SKM-1 (cell line): Measurements from ENCODE around the gene EMID1.

Experiments used
- DNase-seq: peaks from one replicate; lab custom pipeline; 2025; ENCODE audit not compliant: unreplicated experiment; lab: John Stamatoyannopoulos, UW

Gene EMID1

DNA sequence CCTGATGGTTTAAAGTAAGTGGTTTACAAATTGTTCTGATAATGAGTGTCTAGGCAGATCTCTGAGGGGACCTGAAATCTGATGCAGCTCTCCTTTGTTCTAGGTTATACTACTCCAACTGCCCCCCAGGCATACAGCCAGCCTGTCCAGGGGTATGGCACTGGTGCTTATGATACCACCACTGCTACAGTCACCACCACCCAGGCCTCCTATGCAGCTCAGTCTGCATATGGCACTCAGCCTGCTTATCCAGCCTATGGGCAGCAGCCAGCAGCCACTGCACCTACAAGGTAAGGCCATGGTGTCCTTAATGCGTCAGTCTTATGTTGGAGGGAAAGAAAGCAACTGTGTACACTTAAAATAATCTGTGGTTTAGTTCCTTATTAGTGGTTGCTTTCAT is 72.2 kb downstream of the EMID1 start:
- DNase-seq = no peak

DNA sequence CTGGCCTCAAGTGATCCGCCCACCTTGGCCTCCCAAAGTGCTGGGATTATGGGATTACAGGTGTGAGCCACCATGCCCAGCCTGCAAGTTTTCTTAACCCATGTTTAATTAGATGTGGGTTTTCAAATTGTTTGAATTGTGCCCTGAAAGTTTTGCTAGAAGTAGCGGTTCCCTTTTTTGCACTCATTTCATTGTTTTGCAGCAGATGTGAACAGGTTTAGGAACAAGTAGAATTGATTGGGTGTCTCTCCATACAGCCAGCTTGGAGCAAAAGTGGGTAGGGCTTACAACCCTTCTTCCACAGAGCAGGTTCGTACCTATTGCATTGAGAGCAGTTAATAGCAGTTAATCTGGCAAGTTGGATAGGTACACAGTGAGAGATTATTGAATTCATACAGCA is 78.5 kb downstream of the EMID1 start:
- DNase-seq = no peak

DNA sequence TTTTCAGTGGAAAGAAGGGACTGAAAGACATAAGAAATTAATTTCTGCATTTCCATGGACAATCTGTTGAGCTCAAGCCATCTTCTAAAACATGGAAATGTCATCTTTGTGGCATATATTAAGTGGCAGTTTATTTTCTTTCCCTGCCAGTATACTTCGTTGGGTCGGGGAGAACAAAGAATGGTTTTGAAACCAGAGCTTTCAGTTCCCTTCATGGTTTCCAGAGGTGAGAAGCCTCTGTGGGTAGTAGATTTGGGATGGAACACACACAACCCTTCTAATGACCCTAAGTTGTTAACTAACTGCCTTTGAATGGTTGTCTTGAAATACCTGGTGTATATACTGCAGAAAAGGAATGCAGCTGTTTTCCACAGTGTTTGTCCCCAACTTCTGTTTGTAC is 83.1 kb downstream of the EMID1 start:
- no peak for DNase-seq

DNA sequence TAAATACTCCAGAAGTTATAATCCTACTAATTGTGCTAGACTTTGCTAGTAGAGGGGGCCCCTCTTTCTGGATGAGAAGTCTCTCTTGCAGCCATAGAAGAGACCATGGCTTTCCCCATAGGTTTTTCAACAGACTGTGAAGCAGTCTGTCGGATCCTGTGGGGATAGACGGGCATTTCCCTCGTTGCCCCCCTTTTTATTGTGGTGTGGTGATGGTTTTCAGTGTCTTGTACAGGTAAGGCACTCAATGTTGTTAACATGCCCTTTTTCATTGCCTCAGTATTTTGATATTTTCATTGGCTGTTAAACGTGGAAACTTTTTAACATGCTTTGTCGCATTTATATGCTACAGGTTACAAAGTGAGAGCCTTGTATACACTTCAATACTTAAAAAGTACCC is 84.4 kb downstream of the EMID1 start:
- DNase-seq = no peak

DNA sequence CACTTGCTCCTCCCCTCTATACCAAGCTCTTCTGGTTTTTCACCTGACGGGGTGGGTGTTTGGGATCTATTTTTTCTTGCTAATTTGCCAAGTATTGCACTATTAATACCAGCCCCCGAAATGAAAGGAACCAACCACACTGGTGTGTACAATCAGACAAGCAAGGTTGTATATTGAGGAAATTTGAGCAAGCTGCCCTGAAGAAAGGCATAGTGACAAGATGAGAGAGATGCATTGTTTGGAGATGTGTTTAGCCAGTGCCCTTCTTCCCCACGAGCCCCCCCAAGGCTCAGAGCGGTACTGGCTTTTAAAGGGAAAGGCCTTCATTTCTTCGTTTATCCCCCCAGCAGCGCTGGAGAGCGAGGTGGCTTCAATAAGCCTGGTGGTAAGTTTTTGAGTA is 85.5 kb downstream of the EMID1 start:
- no peak for DNase-seq

DNA sequence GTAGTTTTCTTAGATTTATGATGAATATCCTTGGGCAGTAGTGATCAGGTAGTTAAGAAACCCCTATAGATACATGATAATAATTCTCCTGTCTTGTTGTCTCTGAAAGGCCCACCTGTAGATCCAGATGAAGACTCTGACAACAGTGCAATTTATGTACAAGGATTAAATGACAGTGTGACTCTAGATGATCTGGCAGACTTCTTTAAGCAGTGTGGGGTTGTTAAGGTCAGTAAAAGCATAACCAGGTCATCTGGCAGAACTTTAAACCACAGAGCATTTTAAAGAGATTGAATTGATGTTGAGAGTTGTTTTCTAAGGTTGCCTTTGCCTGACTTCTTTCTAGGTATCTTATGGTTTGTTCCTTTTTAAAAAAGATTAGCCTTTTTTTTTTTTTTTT is 86.7 kb downstream of the EMID1 start:
- DNase-seq = no peak

DNA sequence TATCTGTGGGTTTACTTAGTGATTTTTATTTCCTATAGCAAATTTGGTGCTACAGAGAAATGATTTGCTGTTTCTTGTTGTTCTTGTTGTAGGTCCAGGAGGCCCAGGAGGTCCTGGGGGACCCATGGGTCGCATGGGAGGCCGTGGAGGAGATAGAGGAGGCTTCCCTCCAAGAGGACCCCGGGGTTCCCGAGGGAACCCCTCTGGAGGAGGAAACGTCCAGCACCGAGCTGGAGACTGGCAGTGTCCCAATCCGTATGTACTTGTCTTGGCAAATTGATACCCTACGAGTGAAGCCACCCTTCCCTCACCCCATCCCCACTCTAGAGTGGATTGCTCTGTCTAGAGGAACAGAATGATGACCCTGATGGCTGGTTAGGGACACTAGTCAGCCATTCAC is 92.9 kb downstream of the EMID1 start:
- DNase-seq = no peak

DNA sequence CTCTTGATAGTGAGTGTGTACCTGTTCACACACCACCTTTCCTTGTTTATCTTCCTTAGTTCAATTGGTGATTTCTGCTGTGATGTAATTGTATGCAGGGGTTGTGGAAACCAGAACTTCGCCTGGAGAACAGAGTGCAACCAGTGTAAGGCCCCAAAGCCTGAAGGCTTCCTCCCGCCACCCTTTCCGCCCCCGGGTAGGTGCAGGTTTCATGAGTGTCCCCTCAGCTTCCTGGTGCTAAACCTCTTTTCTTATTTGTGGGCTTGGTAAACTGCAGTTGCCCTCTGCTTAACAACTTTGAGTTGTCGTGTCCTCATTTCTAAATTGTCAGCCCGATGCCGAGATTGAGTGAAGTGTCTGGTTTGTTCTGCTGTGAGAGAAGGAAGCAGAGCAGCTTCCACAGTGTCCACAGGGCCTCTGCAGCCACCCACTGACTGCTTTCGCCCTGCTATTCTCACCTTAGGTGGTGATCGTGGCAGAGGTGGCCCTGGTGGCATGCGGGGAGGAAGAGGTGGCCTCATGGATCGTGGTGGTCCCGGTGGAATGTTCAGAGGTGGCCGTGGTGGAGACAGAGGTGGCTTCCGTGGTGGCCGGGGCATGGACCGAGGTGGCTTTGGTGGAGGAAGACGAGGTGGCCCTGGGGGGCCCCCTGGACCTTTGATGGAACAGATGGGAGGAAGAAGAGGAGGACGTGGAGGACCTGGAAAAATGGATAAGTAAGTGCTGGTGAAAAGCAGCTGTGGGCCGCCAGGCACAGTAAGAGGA is 93.6 kb downstream of the EMID1 start:
- no peak for DNase-seq

DNA sequence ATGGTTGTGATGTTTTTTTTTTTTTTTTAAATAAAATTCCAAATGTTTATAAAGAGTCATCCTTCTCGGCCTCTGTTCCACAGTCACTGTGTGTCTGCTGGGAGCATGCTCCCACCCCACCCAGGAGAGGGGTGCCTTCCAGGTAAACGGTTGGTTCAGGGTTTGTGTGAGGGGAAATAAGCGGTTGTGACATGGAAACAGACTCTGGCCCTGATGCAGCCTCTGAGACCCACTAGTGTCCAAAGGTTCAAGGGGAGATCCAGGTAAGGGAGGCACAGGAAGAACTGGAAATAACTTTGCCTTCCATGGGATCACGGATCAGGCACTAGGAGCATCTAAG is 94.7 kb downstream of the EMID1 start:
- no peak for DNase-seq

DNA sequence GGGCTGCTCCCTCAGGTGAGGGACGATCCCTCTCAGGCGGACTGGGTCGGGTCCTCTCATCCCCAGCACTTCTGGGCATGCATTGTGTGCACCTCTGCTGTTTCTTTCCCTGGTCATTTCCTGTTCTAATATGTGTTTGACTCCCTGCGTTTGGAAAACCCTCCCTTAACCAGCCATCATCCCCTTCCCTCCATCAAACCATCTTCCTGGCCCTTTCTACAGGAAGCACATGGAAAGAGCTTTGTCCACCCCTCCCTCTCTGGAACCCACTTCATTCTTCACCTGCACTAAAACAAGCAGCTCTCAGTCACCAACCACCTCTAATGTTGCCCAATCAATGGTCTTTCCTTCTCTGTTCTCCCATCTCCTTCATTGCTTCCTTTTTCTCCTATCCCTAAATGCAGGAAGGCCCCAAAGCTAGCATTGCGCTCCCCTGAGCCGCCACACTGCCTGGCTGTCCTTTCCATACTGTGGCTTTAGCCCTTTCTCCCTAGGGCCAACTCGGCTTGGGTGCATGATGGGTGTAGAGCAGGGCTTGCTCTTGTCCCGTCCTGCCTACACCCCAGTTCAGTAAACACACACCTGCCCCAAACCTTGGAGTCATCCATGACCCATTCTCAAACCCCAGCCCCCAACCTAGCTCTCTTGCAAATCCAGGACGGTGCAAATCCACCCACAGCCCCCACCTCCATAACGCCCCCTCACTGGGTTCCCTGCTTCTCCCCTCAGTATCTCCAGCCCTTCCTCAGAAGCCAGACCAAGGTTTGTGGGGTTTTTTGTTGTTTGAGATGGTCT is 95.3 kb downstream of the EMID1 start:
- no peak for DNase-seq

DNA sequence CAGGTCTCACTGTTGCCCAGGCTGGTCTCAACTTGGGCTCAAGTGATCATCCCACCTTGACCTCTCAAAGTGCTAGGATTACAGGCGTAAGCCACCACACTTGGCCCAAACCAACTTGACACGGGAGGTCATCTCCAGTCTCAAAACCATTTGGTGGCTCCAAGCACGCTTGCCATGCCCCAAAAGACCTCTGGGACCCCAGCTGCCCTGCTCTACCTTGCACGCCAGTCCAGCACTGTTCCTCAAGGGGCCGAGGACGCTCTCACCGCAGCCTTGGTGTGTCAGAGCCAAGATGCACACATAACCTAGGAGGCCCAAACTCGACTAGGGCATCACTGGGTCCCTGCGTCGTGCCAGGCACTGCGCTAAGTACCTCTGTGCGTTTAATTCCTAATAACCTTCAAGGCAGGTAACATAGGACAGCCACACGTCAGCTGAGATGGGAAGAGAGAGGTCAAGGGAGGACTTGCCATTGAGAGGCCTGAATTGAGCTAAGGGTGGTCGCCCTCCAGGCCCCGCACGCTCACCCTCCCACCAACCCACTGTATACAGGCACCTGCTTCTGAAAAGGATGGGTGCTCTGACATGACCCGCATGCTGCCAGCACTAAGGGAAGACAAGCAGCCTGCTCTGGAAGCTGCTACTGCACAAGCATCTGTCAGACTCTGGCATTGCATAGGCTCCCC is 96.2 kb downstream of the EMID1 start:
- no peak for DNase-seq

DNA sequence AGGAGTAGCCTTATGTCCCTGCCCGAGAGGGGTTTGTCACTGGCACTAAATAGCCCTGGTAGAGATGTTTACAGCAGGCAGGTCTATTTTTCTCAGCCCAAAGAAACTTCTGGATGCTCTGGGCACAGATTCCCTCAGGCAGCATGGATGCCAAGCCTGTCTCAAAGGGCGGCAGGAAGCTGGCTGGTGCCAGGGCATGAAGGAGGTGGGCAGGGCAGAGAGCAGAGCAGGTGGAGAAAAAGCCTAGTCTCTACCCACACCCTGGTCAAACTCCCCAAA is 96.6 kb downstream of the EMID1 start:
- no peak for DNase-seq

DNA sequence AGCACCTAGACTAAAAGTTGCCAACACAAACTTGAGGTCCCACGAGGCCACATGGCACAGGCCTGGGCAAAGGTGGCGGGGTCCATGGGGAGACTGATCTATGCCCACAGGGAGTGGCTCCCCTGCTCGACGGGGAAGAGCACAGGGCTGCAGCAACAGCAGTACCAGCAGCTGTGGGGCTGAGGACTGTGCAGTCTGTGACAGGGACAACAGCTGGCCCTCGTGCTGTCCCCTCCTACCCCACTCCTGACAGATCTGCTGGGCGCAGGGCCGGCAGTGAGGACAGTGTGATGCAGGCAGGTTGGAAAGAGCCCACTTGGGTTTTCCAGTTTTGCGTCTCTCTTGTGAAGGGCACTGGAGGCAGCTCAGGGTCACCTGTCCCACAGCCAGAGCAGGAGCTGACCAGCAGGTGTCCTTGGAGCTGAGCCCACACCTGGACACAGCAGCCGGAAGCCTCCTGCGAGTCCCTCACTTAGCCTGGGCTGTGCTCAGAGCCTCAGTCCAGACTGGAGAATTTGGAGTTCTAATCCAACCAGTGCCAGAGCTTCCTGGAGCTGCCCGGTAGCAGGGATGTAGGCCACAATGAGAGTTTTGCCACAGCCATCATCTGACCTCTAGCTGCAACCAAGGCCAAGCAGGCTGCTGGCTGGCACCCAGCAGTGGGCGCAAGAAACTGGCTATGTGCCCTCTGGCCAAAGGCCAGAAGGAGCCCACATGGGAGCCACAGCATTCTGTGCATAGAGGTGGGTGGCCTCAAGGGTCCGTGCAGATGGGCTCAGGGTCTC is 97.2 kb downstream of the EMID1 start:
- DNase-seq = no peak

DNA sequence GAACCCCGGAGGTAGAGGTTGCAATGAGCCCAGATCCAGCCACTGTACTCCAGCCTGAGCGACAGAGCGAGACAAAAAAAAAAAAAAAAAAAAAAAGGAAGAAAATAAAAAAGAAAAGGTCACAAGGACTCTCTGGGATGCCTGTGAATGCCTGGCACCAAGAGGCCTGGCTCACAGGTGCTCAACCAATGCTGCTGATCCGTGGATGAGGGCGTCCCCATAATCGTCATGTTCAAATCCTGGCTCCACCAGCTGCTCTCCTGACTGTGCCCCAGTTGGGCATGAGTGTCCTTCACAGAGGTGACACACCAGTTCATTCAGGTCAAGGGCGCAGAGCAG is 100.1 kb downstream of the EMID1 start:
- no peak for DNase-seq

DNA sequence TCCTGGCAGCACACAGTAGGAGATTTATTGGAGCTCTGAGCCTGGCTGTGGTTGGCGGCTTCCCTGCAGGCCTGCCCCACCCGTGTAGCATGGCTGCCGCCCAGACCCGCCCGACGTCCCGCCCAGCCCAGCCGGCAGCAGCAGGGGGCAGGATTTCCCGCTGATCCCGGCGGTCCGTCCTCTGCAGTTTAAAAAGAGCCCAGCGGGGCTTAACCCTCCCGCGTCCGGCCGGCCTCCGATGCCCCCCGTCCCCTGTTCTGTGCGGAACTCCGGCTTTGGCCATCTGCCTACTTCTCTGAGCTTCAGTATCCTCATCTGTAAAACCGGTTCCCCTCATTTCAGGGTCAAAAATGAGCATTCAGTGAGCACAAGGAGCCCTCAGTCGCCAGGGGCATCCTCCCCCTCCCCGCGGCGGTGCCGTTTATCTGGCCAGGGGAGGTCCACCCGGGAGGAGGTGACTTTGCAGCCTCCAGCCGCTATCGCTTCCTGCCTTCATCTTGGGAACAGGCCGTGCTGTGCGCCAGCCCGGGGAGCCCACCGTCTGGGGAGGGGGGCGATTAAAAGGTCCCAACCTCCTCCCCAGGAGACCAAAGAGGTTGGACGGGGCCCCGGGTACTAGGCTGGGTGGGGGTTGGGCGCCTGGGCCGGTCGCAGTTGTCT is 100.6 kb downstream of the EMID1 start, which contains the start of gene GAS2L1:
Gene GAS2L1 (plus strand): TSS at position 476 of the 660 bp plus-strand sequence. CDS start 1,456 bp downstream, outside the sequence.
- peak; percentile 55 for DNase-seq

DNA sequence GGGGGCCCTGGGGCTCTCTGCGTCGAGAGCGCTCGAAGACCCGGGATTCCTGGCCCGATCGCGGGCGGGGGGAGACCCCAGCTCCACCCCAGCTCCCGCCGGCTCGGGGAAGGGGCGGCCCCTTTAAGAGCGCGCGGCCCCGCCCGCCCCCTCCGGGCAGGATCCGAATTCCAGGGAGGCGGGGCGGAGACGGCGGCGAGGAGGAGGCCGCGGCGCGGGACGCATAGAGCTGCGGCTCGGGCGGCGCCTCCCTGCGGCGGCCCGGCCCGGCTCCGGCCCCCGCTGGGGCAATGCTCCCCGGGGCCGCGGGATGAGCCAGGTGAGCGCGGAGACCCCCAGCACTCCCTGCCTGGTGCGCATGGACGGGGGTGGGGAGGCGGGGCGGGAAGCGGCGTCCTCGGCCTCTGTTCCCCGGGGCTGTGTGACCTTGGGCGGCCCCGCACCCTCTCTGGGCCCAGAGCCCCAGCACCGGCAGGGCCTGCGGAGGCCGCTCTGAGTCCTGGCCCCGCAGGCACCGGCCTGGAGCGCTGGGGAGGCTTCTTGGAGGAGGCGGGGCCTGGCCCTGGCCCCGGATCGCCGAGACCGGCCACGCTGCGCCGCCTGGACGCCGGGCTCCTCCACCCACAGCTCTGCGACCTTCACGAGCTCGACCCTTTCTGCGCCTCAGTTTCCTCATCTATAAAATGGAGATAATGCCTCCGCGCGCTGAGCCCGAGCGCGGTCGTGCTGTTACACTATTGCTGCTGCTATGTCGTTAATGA is 101.3 kb downstream of the EMID1 start:
- DNase-seq = peak; percentile 23

DNA sequence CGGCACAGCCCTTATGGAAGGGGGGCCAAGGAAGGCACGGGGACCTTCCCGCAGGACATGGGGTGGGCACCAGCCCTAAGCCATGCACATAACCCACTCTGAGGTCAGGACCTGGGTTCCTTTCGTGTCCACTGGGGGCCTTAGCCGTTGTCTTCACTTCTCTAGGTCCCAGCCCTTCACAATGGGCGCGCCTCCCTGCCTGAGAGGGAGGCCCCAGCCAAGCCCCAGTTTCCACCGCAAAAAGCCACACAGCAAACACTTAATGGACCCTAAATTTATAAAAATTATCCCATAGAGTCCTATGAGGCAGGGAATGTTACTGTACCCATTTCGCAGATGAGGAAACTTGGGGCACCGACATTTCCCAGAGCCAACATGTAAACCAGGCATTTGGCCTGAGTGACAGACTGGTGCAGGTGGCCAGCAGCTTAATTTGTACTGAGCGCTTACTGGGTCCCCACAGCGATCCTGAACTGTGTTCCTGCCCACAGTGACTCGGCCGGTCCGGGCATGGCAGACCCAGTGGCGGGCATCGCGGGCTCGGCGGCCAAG is 102.0 kb downstream of the EMID1 start:
- DNase-seq = no peak

DNA sequence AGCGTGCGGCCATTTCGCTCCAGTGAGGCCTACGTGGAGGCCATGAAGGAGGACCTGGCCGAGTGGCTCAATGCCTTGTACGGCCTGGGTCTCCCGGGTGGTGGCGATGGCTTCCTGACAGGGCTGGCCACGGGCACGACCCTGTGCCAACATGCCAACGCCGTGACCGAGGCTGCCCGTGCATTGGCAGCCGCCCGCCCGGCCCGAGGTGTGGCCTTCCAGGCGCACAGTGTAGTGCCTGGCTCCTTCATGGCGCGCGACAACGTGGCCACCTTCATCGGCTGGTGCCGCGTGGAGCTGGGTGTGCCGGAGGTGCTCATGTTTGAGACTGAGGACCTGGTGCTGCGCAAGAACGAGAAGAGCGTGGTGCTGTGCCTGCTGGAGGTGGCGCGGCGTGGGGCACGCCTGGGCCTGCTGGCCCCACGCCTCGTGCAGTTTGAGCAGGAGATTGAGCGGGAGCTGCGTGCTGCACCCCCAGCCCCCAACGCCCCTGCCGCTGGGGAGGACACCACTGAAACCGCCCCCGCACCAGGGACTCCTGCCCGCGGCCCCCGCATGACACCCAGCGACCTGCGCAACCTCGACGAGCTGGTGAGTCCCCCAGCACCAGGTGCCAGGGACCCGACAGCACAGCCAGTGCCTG is 102.6 kb downstream of the EMID1 start:
- DNase-seq = no peak

DNA sequence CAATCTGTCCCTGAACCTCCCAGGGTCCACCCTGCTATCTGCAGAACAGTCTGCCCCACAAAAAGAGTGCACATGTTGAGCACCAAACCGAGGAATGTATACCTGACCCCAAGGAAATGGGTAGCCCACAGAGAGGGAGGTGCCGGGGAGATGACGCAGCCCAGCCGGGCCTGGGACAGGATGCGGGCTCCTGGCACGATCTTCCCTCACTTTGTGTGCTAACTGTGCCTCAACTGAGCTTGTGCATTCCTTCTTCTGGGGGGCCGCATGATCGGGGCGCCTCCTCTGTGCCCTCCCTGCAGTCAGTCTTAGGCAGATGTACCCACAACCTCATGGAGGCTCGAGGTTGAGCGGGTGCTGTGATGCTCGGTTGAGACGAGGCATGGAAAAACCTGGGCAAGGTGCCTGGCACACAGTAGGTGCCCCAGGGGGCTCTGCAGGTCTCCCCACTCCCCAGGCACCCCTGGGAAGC is 103.1 kb downstream of the EMID1 start:
- DNase-seq = no peak
